Measurements from ENCODE around the gene KHSRP. TPM values are rescaled to one million over a fixed set of nuclear protein-coding genes. Genes with fewer than 3 reads are reported as not detected.

KHSRP gene
- total and polyA plus RNA-seq, 2 of the 13 experiments (the other 11 are each of a cell fraction or from before 2014, with no cell fraction given), result 72.1 to 129 TPM

GRCh38 chr19:6413291-6413690 is 11.3 kb downstream of the KHSRP start (continued):
- TF ChIP-seq PTBP1 (IDR thresholded peaks at IDR 0.05; ENCODE audit: low read depth, low read length, poor library complexity, severe bottlenecking) (no peak), NR2F1 (CRISPR knock-in tag; IDR thresholded peaks at IDR 0.05) (no peak)

- no TSS peak for BruUV-seq (replicated peaks)
- Histone ChIP-seq H3K27ac (ENCODE audit: extremely low read length, insufficient read depth, low read length) (no peak overlapping the region), H4K20me1 (ENCODE audit: insufficient read depth, low read length) (peaks cover 7% of the 10 kb centered on the region; the same call in 1 of the 2 replicates), H3K27me3 (ENCODE audit: control insufficient read depth in 1 of 2, insufficient read depth in 2 of 2, low read length in 2 of 2) (no peaks in the 10 kb centered on the region), H3K4me2 (ENCODE audit: low read depth, low read length) (no peak overlapping the region), H3K9me3 (ENCODE audit: low read length) (no peaks in the 10 kb centered on the region), H3K79me2 (ENCODE audit: insufficient read depth, low read length) (no peaks in the 10 kb centered on the region), H3K36me3 (replicated peaks in 1 of 2; ENCODE audit: control insufficient read depth in 1 of 2, insufficient read depth in 2 of 2, low read length in 2 of 2) (peaks cover 16 to 38% of the 10 kb centered on the region in 2 experiments; a peak in 4 of 5 replicates), H2AFZ (ENCODE audit: low read length) (no peak overlapping the region), H3K9ac (ENCODE audit: insufficient read depth, low read depth, low read length) (no peak overlapping the region), H3K4me3 (replicated peaks in 1 of 3; ENCODE audit: insufficient read depth in 1 of 3, low read depth in 2 of 3, low read length in 3 of 3) (no peak overlapping the region), H3K4me1 (ENCODE audit: insufficient read depth, low read length) (no peaks in the 10 kb centered on the region)
- DNase-seq (ENCODE audit: low spot score) (peak; percentile 49), FAIRE-seq (no peak), ATAC-seq (peak; percentile 84)
- intact Hi-C loops (cut with micrococcal nuclease; ENCODE audit: unreplicated experiment), result no loop called here
- 87% methylated on average over 9 of the region's 15 CpGs for WGBS (ENCODE audit: low lambda C conversion rate)
- in situ Hi-C loops (cut with HindIII; ENCODE audit: extremely low pct_ligation_motif_present, low pct_unique_long_range_greater_than_20kb), result no loop called here
- ChIA-PET CTCF (ENCODE audit: low intra/inter-chr PET ratio, low total read pairs) (interaction anchor here (0.9 kb wide), 1 partner anchor 247 kb away, joined by 3 read pairs; no protein-coding TSS in a partner anchor), POLR2A (interaction anchor here (1.7 kb wide), 1 partner anchor 12 kb away, joined by 4 read pairs; the partner anchor contains the start of gene KHSRP)
- TF ChIP-seq MXD3 (CRISPR knock-in tag; IDR thresholded peaks at IDR 0.05) (no peak), NPAS2 (CRISPR knock-in tag; IDR thresholded peaks at IDR 0.05; ENCODE audit: borderline replicate concordance) (no peak), ZNF639 (CRISPR knock-in tag; conservative IDR thresholded peaks at IDR 0.05) (no peak), NR2C2 (CRISPR knock-in tag; IDR thresholded peaks at IDR 0.05; ENCODE audit: borderline replicate concordance) (no peak), RFX1 (IDR thresholded peaks at IDR 0.05) (no peak), ATF2 (CRISPR knock-in tag; IDR thresholded peaks at IDR 0.05) (no peak), TARDBP (CRISPR knock-in tag; IDR thresholded peaks at IDR 0.05) (no peak), AGO1 (IDR thresholded peaks at IDR 0.05; ENCODE audit: low read depth, low read length, poor library complexity, severe bottlenecking) (peak; percentile 70), RAD21 (CRISPR knock-in tag; IDR thresholded peaks at IDR 0.05) (peak; percentile 76), ZNF572 (CRISPR knock-in tag; IDR thresholded peaks at IDR 0.05) (no peak), PAF1 (CRISPR knock-in tag; IDR thresholded peaks at IDR 0.05) (peak; percentile 73; the same call in 1 of the 2 replicates), RFXAP (CRISPR knock-in tag; IDR thresholded peaks at IDR 0.05; ENCODE audit: borderline replicate concordance) (no peak), TEAD3 (CRISPR knock-in tag; optimal IDR thresholded peaks at IDR 0.05; ENCODE audit: borderline replicate concordance) (peak; percentile 21), REPIN1 (CRISPR knock-in tag; IDR thresholded peaks at IDR 0.05; ENCODE audit: borderline replicate concordance, low read depth) (no peak), FUBP1 (CRISPR knock-in tag; IDR thresholded peaks at IDR 0.05; ENCODE audit: borderline replicate concordance) (no peak), RFX5 (IDR thresholded peaks at IDR 0.05; ENCODE audit: low read depth, low read length) (no peak)
Observed at GRCh38 chr19:6412447-6413091, 12.0 kb downstream of the KHSRP start.
